HuH-7 (cell line): ENCODE results near the gene ANGPT4.
A peak's percentile ranks its signal among the peaks of the same experiment; 100 is the strongest.
"Not testable (repeated sequence)": the region's sequence is repeated elsewhere in the genome, so short reads cannot be mapped to it uniquely, and the experiment has no call there.

Experiments
- DNase-seq: peaks from one replicate; pipeline ENCODE4 v3.0.0; 2011; ENCODE audit warnings: low spot score

Gene ANGPT4

GRCh38 chr20:844473-845225 lies 71.5 kb downstream of the ANGPT4 start:
- DNase-seq, result peak; percentile 84

GRCh38 chr20:843912-844311 lies 72.2 kb downstream of the ANGPT4 start:
- DNase-seq, result no peak

- no peak for DNase-seq
Observed at GRCh38 chr20:842547-842940, 73.6 kb downstream of the ANGPT4 start.

- DNase-seq, result peak; percentile 50
Observed at GRCh38 chr20:841568-842546, 74.3 kb downstream of the ANGPT4 start.

GRCh38 chr20:840858-841567 lies 75.1 kb downstream of the ANGPT4 start:
- DNase-seq, result peak; percentile 73

GRCh38 chr20:840503-840857 lies 75.7 kb downstream of the ANGPT4 start:
- no peak for DNase-seq

GRCh38 chr20:839626-840025 lies 76.5 kb downstream of the ANGPT4 start:
- DNase-seq, result no peak

GRCh38 chr20:839015-839414 lies 77.1 kb downstream of the ANGPT4 start:
- DNase-seq, result no peak

- no peak for DNase-seq
Observed at GRCh38 chr20:836190-836589, 79.9 kb downstream of the ANGPT4 start.

- DNase-seq, result no peak
Observed at GRCh38 chr20:835608-836045, 80.5 kb downstream of the ANGPT4 start.

GRCh38 chr20:834151-834746 lies 81.9 kb downstream of the ANGPT4 start:
- no peak for DNase-seq

GRCh38 chr20:833450-834150 lies 82.5 kb downstream of the ANGPT4 start, which contains the start of gene FAM110A:
Gene FAM110A (plus strand): TSS chr20:833715. CDS start chr20:844805, 11,090 bp downstream.
- DNase-seq, result peak; percentile 97

- no peak for DNase-seq
Observed at GRCh38 chr20:833121-833449, 83.0 kb downstream of the ANGPT4 start.

GRCh38 chr20:831956-832355 lies 84.2 kb downstream of the ANGPT4 start:
- DNase-seq, result no peak

- no peak for DNase-seq
Observed at GRCh38 chr20:831251-831650, 84.9 kb downstream of the ANGPT4 start.

GRCh38 chr20:830011-830521 lies 86.1 kb downstream of the ANGPT4 start:
- no peak for DNase-seq

GRCh38 chr20:829551-829950 lies 86.6 kb downstream of the ANGPT4 start:
- no peak for DNase-seq

- DNase-seq, result no peak
Observed at GRCh38 chr20:828987-829386, 87.1 kb downstream of the ANGPT4 start.

- DNase-seq, result not testable (repeated sequence)
Observed at GRCh38 chr20:827981-828380, 88.2 kb downstream of the ANGPT4 start.

- no peak for DNase-seq
Observed at GRCh38 chr20:826695-827323, 89.3 kb downstream of the ANGPT4 start.
